Adipose tissue (tissue), 3 donors: ENCODE data around the gene DCAF6. TPM values are rescaled to one million over a fixed set of nuclear protein-coding genes. Genes with fewer than 3 reads are reported as not detected.
"Not testable (repeated sequence)": the region's sequence is repeated elsewhere in the genome, so short reads cannot be mapped to it uniquely, and the experiment has no call there.

Experiments
- H3K27ac ChIP-seq: one replicate; pipeline ENCODE4 v1.5.1; 2013; ENCODE audit warnings: low read depth, low read length
- WGBS, 3 donors: extraction: QIAGEN DNeasy Blood & Tissue Kit; methylation state at CpG; one replicate each; pipeline ENCODE4 v1.1.7; 2013; 5-methylcytosine and 5-hydroxymethylcytosine counted together
- polyA plus RNA-seq, 3 donors: library from polyadenylated mRNA; stranded (reverse); fragments of 200-250 nt; gene quantifications; one replicate each; pipeline ENCODE4 v1.2.3, GENCODE V29; 2013
- donor health status: healthy with polysubstance abuse.
- donor health status: Bipolar disorder and iron deficiency.
- donor health status: healthy.

The DCAF6 gene
- polyA plus RNA-seq, 3 donors = 12.8 to 56.2 (median 29.1) TPM

GRCh38 chr1:167922023-167922422 lies 14.5 kb upstream of the DCAF6 start:
- no peak overlapping the region for H3K27ac ChIP-seq

GRCh38 chr1:167922611-167923074 lies 13.8 kb upstream of the DCAF6 start:
- WGBS, 3 donors = 26 to 91% (median 78%) methylated on average over 1 of the region's 1 CpG
- no peak overlapping the region for H3K27ac ChIP-seq

- no peak overlapping the region for H3K27ac ChIP-seq
- WGBS, 3 donors = 85 to 94% (median 90%) methylated on average over 3 of the region's 3 CpGs
Measured at GRCh38 chr1:167923324-167924056, 13.0 kb upstream of the DCAF6 start.

GRCh38 chr1:167924102-167924501 lies 12.4 kb upstream of the DCAF6 start:
- WGBS, 3 donors = 60 to 95% (median 90%) methylated on average over 2 of the region's 2 CpGs
- H3K27ac ChIP-seq = no peak overlapping the region

GRCh38 chr1:167924543-167925231 lies 11.8 kb upstream of the DCAF6 start:
- 87 to 91% (median 89%) methylated on average over 2 of the region's 2 CpGs for WGBS, 3 donors

GRCh38 chr1:167926486-167926997 lies 9.9 kb upstream of the DCAF6 start:
- H3K27ac ChIP-seq = no peak overlapping the region
- WGBS, 3 donors = 56 to 93% (median 89%) methylated on average over 6 of the region's 6 CpGs

More at GRCh38 chr1:167924543-167925231, 11.8 kb upstream of the DCAF6 start:
- H3K27ac ChIP-seq = no peak overlapping the region

GRCh38 chr1:167927046-167927754 lies 9.3 kb upstream of the DCAF6 start:
- H3K27ac ChIP-seq = no peak overlapping the region
- WGBS, 3 donors = 55 to 84% (median 81%) methylated on average over 4 of the region's 4 CpGs

GRCh38 chr1:167928457-167928852 lies 8.0 kb upstream of the DCAF6 start:
- H3K27ac ChIP-seq = no peak overlapping the region
- 76 to 93% (median 89%) methylated on average over 2 of the region's 2 CpGs for WGBS, 3 donors

- WGBS, 3 donors = 92 to 96% (median 92%) methylated on average over 9 of the region's 9 CpGs
- not testable (repeated sequence) for H3K27ac ChIP-seq
Measured at GRCh38 chr1:167928919-167929318, 7.6 kb upstream of the DCAF6 start.

GRCh38 chr1:167929725-167930124 lies 6.8 kb upstream of the DCAF6 start:
- WGBS, 3 donors = 40 to 83% (median 71%) methylated on average over 1 of the region's 1 CpG
- H3K27ac ChIP-seq = no peak overlapping the region

GRCh38 chr1:167933788-167934187 lies 2.7 kb upstream of the DCAF6 start:
- no peak overlapping the region for H3K27ac ChIP-seq
- 44 to 72% (median 66%) methylated on average over 4 of the region's 4 CpGs for WGBS, 3 donors

- WGBS, 3 donors = 4 to 25% (median 22%) methylated on average over 4 of the region's 4 CpGs
- H3K27ac ChIP-seq = no peak overlapping the region
Measured at GRCh38 chr1:167934426-167935215, 1.9 kb upstream of the DCAF6 start.

- 0 to 1% (median 0%) methylated on average over 28 to 45 of the region's 45 CpGs for WGBS, 3 donors
- H3K27ac ChIP-seq = peak overlapping the region; percentile 71
Measured at GRCh38 chr1:167935216-167936067, 1.0 kb upstream of the DCAF6 start.

- WGBS, 3 donors = 0% methylated on average over 51 of the region's 51 CpGs
- peak within 1 kb of the TSS; percentile 81 for H3K27ac ChIP-seq
Measured at GRCh38 chr1:167936930-167937708, 636 bp downstream of the DCAF6 start, which contains the start of gene MPC2. Gene MPC2 (minus strand): TSS chr1:167937072. CDS start chr1:167935841, 1,231 bp downstream.

- no peak overlapping the region for H3K27ac ChIP-seq
- WGBS, 3 donors = 0 to 1% (median 0%) methylated on average over 5 of the region's 5 CpGs
Measured at GRCh38 chr1:167937709-167938010, 1.2 kb downstream of the DCAF6 start.

- H3K27ac ChIP-seq = no peak overlapping the region
- 38 to 54% (median 50%) methylated on average over 5 of the region's 5 CpGs for WGBS, 3 donors
Measured at GRCh38 chr1:167938080-167938636, 1.7 kb downstream of the DCAF6 start.
